ENCODE measurements around the gene CREM. TPM values are rescaled to one million over a fixed set of nuclear protein-coding genes. Genes with fewer than 3 reads are reported as not detected.

CREM gene
- total and polyA plus RNA-seq, 2 of the 4 experiments (the other 2 are of a cell fraction) = 33.2 to 40.5 TPM

DNA sequence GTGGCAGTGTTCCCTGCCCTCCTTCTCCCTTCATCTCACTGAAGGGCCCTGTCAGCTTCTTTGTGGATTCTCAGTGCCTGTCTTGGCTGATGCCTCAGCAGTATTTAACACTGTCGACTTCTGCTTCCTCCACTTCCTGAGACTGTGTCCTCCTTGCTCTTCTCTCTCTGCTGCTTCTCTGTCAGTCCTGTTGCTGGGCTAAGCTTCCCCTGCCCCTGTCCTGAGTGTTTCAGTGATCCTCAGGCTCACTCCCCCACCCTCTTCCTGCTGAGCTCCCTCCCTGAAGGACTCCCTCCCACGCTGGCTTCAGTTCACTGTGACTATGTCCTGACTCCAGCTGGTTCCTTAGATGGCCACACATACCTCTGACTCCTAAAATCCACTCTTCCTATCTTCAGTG is 64.9 kb downstream of the CREM start:
- peak overlapping the region; percentile 24; the same call in 1 of the 2 replicates for H3K56ac ChIP-seq (ENCODE audit: extremely low read depth, insufficient read depth, low read length)
- H2BK15ac ChIP-seq (ENCODE audit: low read depth, low read length) = peak overlapping the region; percentile 30; the same call in 2 of the 3 replicates
- peak overlapping the region; percentile 38 for H2AK9ac ChIP-seq (replicated peaks; ENCODE audit: low read depth, low read length, poor library complexity)
- intact Hi-C loops (cut with micrococcal nuclease) (no loop called here), in situ Hi-C loops (cut with MboI; ENCODE audit: low sequenced_read_pairs) (no loop called here), dilution Hi-C loops (cut with HindIII; ENCODE audit: low sequenced_read_pairs, unreplicated experiment) (no loop called here)
- TF ChIP-seq NFE2L2 (IDR thresholded peaks at IDR 0.05; ENCODE audit: low read depth, low read length) (no peak), BHLHE40 (IDR thresholded peaks at IDR 0.05; ENCODE audit: low read depth, low read length) (no peak), MAFK (IDR thresholded peaks at IDR 0.05; ENCODE audit: low read depth, low read length) (no peak), MXI1 (IDR thresholded peaks at IDR 0.05; ENCODE audit: borderline replicate concordance, low read depth, low read length) (no peak), MAZ (IDR thresholded peaks at IDR 0.05; ENCODE audit: borderline replicate concordance, low read depth, low read length) (peak; percentile 32; the same call in 1 of the 2 replicates), RAD21 (IDR thresholded peaks at IDR 0.05; ENCODE audit: low read length) (no peak)
- TF ChIP-seq, protein P1, sequence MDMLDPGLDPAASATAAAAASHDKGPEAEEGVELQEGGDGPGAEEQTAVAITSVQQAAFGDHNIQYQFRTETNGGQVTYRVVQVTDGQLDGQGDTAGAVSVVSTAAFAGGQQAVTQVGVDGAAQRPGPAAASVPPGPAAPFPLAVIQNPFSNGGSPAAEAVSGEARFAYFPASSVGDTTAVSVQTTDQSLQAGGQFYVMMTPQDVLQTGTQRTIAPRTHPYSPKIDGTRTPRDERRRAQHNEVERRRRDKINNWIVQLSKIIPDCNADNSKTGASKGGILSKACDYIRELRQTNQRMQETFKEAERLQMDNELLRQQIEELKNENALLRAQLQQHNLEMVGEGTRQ (IDR thresholded peaks at IDR 0.05; ENCODE audit: low read depth, low read length) = no peak
- TF ChIP-seq, protein P2, sequence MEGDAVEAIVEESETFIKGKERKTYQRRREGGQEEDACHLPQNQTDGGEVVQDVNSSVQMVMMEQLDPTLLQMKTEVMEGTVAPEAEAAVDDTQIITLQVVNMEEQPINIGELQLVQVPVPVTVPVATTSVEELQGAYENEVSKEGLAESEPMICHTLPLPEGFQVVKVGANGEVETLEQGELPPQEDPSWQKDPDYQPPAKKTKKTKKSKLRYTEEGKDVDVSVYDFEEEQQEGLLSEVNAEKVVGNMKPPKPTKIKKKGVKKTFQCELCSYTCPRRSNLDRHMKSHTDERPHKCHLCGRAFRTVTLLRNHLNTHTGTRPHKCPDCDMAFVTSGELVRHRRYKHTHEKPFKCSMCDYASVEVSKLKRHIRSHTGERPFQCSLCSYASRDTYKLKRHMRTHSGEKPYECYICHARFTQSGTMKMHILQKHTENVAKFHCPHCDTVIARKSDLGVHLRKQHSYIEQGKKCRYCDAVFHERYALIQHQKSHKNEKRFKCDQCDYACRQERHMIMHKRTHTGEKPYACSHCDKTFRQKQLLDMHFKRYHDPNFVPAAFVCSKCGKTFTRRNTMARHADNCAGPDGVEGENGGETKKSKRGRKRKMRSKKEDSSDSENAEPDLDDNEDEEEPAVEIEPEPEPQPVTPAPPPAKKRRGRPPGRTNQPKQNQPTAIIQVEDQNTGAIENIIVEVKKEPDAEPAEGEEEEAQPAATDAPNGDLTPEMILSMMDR (conservative IDR thresholded peaks at IDR 0.05; ENCODE audit: low read depth, low read length) = no peak
- peak overlapping the region; percentile 25; the same call in 1 of the 2 replicates for H4K91ac ChIP-seq (ENCODE audit: insufficient read depth, low read depth, low read length)
- peaks cover 9% of the 10 kb centered on the region; the same call in 1 of the 2 replicates for H3K9me1 ChIP-seq (ENCODE audit: insufficient read depth, low read length)
- H3K27ac ChIP-seq (ENCODE audit: insufficient read depth, low read length) = peak overlapping the region; percentile 34; the same call in 1 of the 2 replicates
- peak overlapping the region; percentile 55; the same call in 1 of the 2 replicates for H3K18ac ChIP-seq (ENCODE audit: low read depth, low read length)
- peak; percentile 47 for DNase-seq
- ChIA-PET CTCF (interaction anchor here (0.8 to 1.3 kb wide), 3 partner anchors 29 to 197 kb away, joined by 3 read pairs; no protein-coding TSS in a partner anchor), POLR2A (ENCODE audit: unreplicated experiment) (interaction anchor here (0.9 kb wide), 1 partner anchor 65 kb away, joined by 3 read pairs; no protein-coding TSS in a partner anchor)
- no peaks in the 10 kb centered on the region for H3K9me3 ChIP-seq (ENCODE audit: control insufficient read depth, insufficient read depth, low read length)
- H2BK20ac ChIP-seq (ENCODE audit: low read depth, low read length) = peak overlapping the region; percentile 53; the same call in 1 of the 2 replicates
- peak overlapping the region; percentile 37 for H2BK5ac ChIP-seq (ENCODE audit: low read depth, low read length, poor library complexity, severe bottlenecking)
- H3K4me2 ChIP-seq (ENCODE audit: low read depth, low read length) = peak overlapping the region; percentile 15; the same call in 1 of the 2 replicates
- peak overlapping the region; percentile 68; the same call in 1 of the 2 replicates for H2BK120ac ChIP-seq (ENCODE audit: low read depth, low read length)
- peak overlapping the region; percentile 60 to 88 for H4K8ac ChIP-seq (ENCODE audit: low read depth in 2 of 2, low read length in 2 of 2)
- H3K14ac ChIP-seq (replicated peaks; ENCODE audit: low read depth, low read length) = peak overlapping the region; percentile 89
- 18% methylated on average over 1 of the region's 2 CpGs; no CpG with 5 or more reads in 1 of the 2 experiments for WGBS, 2 experiments (ENCODE audit: extremely low coverage in 2 of 2, insufficient read length in 1 of 2)
- no peaks in the 10 kb centered on the region for H3K36me3 ChIP-seq (ENCODE audit: control insufficient read depth, insufficient read depth, low read length)
- peak overlapping the region; percentile 56; the same call in 1 of the 2 replicates for H2AK5ac ChIP-seq (ENCODE audit: low read depth, low read length)
- peak overlapping the region; percentile 57; the same call in 1 of the 2 replicates for H3K9ac ChIP-seq (ENCODE audit: low read depth, low read length)
- ATAC-seq (ENCODE audit: low read depth) = peak; percentile 25
- H3K4ac ChIP-seq (ENCODE audit: low read depth, low read length) = peak overlapping the region; percentile 74; the same call in 1 of the 2 replicates
- no peaks in the 10 kb centered on the region for H3K27me3 ChIP-seq (ENCODE audit: control insufficient read depth, insufficient read depth, low read length)
- no TSS peak for BruUV-seq (replicated peaks)
- H3K23ac ChIP-seq (ENCODE audit: low read depth, low read length) = peak overlapping the region; percentile 93
- peaks cover 5% of the 10 kb centered on the region for H3K4me1 ChIP-seq (ENCODE audit: control insufficient read depth, insufficient read depth, low read length)
- H4K20me1 ChIP-seq (ENCODE audit: insufficient read depth, low read length) = peaks cover 3% of the 10 kb centered on the region
- H3K79me1 ChIP-seq (ENCODE audit: low read depth in 1 of 2, low read length in 2 of 2) = peaks cover 0 to 8% of the 10 kb centered on the region in 2 experiments; a peak in 2 of 4 replicates
- H3K4me3 ChIP-seq (ENCODE audit: insufficient read depth, low read depth, low read length) = no peak overlapping the region
- peak overlapping the region; percentile 90 for H2AFZ ChIP-seq (replicated peaks; ENCODE audit: low read length, poor library complexity)
- peak overlapping the region; percentile 82 for H4K5ac ChIP-seq (ENCODE audit: low read depth, low read length)

All from IMR-90 (cell line).